WTC11 (cell line): ENCODE results near the gene RFX8. TPM values are rescaled to one million over a fixed set of nuclear protein-coding genes. Genes with fewer than 3 reads are reported as not detected.

ENCODE experiments used
- ATAC-seq: fragments of 200-7000 bp; cut with Tn5 transposase; 2 replicates; pipeline ENCODE4 v1.10.0; 2021; ENCODE audit warnings: mild to moderate bottlenecking, moderate library complexity
- CTCF ChIA-PET: fragments of 300-600 bp; sonication (Branson Sonifier 250); formaldehyde crosslinking; loops from one replicate; lab custom pipeline; 2021; ENCODE audit warnings: antibody characterized with exemption; lab: Charles Lee
- POLR2A ChIA-PET: fragments of 350-600 bp; sonication (Branson Sonifier 250); formaldehyde crosslinking; loops from one replicate; lab custom pipeline; 2021; ENCODE audit warnings: antibody characterized with exemption; lab: Charles Lee
- DNase-seq: peaks from one replicate; pipeline ENCODE4 v3.0.0; 2021; ENCODE audit warnings: low spot score
- H3K27ac Mint-ChIP-seq: 2 replicates; pipeline ENCODE4 v1.8.0; 2021; ENCODE audit warnings: mixed read lengths
- H3K27me3 Mint-ChIP-seq: 2 replicates; pipeline ENCODE4 v1.8.0; 2021; ENCODE audit warnings: low read depth, mild to moderate bottlenecking, moderate library complexity, mixed read lengths
- H3K36me3 Mint-ChIP-seq: 2 replicates; pipeline ENCODE4 v1.8.0; 2021; ENCODE audit warnings: mixed read lengths
- H3K4me1 Mint-ChIP-seq: 2 replicates; pipeline ENCODE4 v1.8.0; 2022; ENCODE audit warnings: mixed read lengths
- H3K4me3 Mint-ChIP-seq: 2 replicates; pipeline ENCODE4 v1.8.0; 2021; ENCODE audit warnings: mild to moderate bottlenecking, moderate library complexity, mixed read lengths
- H3K9me3 Mint-ChIP-seq: 2 replicates; pipeline ENCODE4 v1.8.0; 2021; ENCODE audit warnings: mixed read lengths
- CREB1 ChIP-seq: sonication (generic); formaldehyde crosslinking; IDR thresholded peaks from 2 replicates; pipeline ENCODE4 v1.8.0; 2023; ENCODE audit warnings: mild to moderate bottlenecking, missing genetic modification reagents
- FOXJ3 ChIP-seq: sonication (generic); formaldehyde crosslinking; IDR thresholded peaks from 2 replicates; pipeline ENCODE4 v1.9.0; 2021; ENCODE audit warnings: missing genetic modification reagents, mild to moderate bottlenecking, borderline replicate concordance
- GABPB1 ChIP-seq: sonication (generic); formaldehyde crosslinking; IDR thresholded peaks from 2 replicates; pipeline ENCODE4 v1.8.1; 2023; ENCODE audit warnings: mild to moderate bottlenecking, missing genetic modification reagents
- KAT7 ChIP-seq: sonication (generic); formaldehyde crosslinking; IDR thresholded peaks from 2 replicates; pipeline ENCODE4 v1.8.1; 2023; ENCODE audit warnings: missing genetic modification reagents, mild to moderate bottlenecking, borderline replicate concordance
- NFYB ChIP-seq: sonication (generic); formaldehyde crosslinking; conservative IDR thresholded peaks from 2 replicates; pipeline ENCODE4 v1.8.0; 2022; ENCODE audit warnings: low read depth, missing genetic modification reagents
- NR1H2 ChIP-seq: sonication (generic); formaldehyde crosslinking; IDR thresholded peaks from 2 replicates; pipeline ENCODE4 v1.9.0; 2021; ENCODE audit warnings: mild to moderate bottlenecking, moderate library complexity, missing genetic modification reagents
- NR3C1 ChIP-seq: sonication (generic); formaldehyde crosslinking; conservative IDR thresholded peaks from 2 replicates; pipeline ENCODE4 v1.8.1; 2023; ENCODE audit warnings: low read depth, mild to moderate bottlenecking, missing genetic modification reagents
- OVOL2 ChIP-seq: fragments of 250-450 bp; sonication (Bioruptor Pico); IDR thresholded peaks from 2 replicates; pipeline ENCODE4 v1.9.0; 2021; ENCODE audit warnings: mild to moderate bottlenecking, borderline replicate concordance
- PRRX2 ChIP-seq: fragments of 250-450 bp; sonication (Bioruptor Pico); IDR thresholded peaks from 2 replicates; pipeline ENCODE4 v1.8.0; 2021; ENCODE audit warnings: mild to moderate bottlenecking
- RELA ChIP-seq: sonication (generic); formaldehyde crosslinking; IDR thresholded peaks from 2 replicates; pipeline ENCODE4 v1.8.1; 2022; ENCODE audit warnings: missing genetic modification reagents, mild to moderate bottlenecking, borderline replicate concordance
- TCF7 ChIP-seq: sonication (generic); formaldehyde crosslinking; IDR thresholded peaks from 2 replicates; pipeline ENCODE4 v1.8.0; 2022; ENCODE audit warnings: mild to moderate bottlenecking, low read depth, missing genetic modification reagents, moderate library complexity
- TEAD4 ChIP-seq: sonication (generic); formaldehyde crosslinking; IDR thresholded peaks from 2 replicates; pipeline ENCODE4 v1.8.0; 2022; ENCODE audit warnings: mild to moderate bottlenecking, missing genetic modification reagents
- ZNF138 ChIP-seq: sonication (generic); formaldehyde crosslinking; conservative IDR thresholded peaks from 2 replicates; pipeline ENCODE4 v1.8.1; 2022; ENCODE audit warnings: mild to moderate bottlenecking, moderate library complexity, missing genetic modification reagents
- ZNF416 ChIP-seq: fragments of 250-450 bp; sonication (Bioruptor Pico); IDR thresholded peaks from 2 replicates; pipeline ENCODE4 v1.9.0; 2021; ENCODE audit warnings: mild to moderate bottlenecking, inconsistent platforms
- total RNA-seq: library from RNA; stranded (reverse); gene quantifications from 3 replicates; pipeline ENCODE4 v1.2.3, GENCODE V29; 2021
- TF ChIP-seq, protein P1 (sequence below): sonication (generic); formaldehyde crosslinking; conservative IDR thresholded peaks from 2 replicates; pipeline ENCODE4 v1.8.1; 2023; ENCODE audit warnings: mild to moderate bottlenecking, low read depth, missing genetic modification reagents, moderate library complexity
- TF ChIP-seq, protein P2 (sequence below): sonication (generic); formaldehyde crosslinking; IDR thresholded peaks from 2 replicates; pipeline ENCODE4 v1.8.1; 2022; ENCODE audit warnings: missing genetic modification reagents, borderline replicate concordance
- TF ChIP-seq, protein P3 (sequence below): sonication (generic); formaldehyde crosslinking; IDR thresholded peaks from 2 replicates; pipeline ENCODE4 v1.8.1; 2022; ENCODE audit warnings: mild to moderate bottlenecking, moderate library complexity, missing genetic modification reagents
- TF ChIP-seq, protein P4 (sequence below): sonication (generic); formaldehyde crosslinking; conservative IDR thresholded peaks from 2 replicates; pipeline ENCODE4 v1.8.1; 2022; ENCODE audit warnings: mild to moderate bottlenecking, missing genetic modification reagents
- TF ChIP-seq, protein P5 (sequence below): sonication (generic); formaldehyde crosslinking; IDR thresholded peaks from 2 replicates; pipeline ENCODE4 v1.8.1; 2023; ENCODE audit warnings: mild to moderate bottlenecking, missing genetic modification reagents
- TF ChIP-seq, protein P6 (sequence below): sonication (generic); formaldehyde crosslinking; IDR thresholded peaks from 2 replicates; pipeline ENCODE4 v1.8.1; 2022; ENCODE audit warnings: low read depth, mild to moderate bottlenecking, moderate library complexity, missing genetic modification reagents, borderline replicate concordance
- TF ChIP-seq, protein P7 (sequence below): sonication (generic); formaldehyde crosslinking; IDR thresholded peaks from 2 replicates; pipeline ENCODE4 v1.8.0; 2022; ENCODE audit warnings: mild to moderate bottlenecking, missing genetic modification reagents

RFX8 gene
- total RNA-seq, 1 experiment from 2014 or later = 0.28 TPM

DNA sequence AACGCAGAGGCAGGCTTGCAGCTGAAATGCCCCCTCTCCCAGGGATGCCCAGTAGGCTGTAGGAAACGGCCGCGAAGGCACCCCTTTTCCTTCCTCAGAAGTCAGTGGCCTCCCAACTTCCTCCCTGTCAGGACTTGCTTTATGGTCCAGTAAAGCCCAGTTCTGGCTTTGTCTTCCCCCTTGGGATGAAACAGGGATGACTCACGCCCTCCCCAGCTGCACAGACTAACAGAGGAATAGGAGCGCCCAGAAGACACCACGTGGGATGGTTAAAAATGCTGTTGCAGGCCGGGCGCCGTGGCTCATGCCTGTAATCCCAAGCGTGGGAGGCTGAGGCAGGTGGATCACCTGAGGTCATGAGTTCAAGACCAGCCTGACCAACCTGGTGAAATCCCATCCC lies 94.5 kb downstream of the RFX8 start:
- Mint-ChIP-seq H3K9me3 (no peaks in the 10 kb centered on the region), H3K27me3 (peaks cover 9% of the 10 kb centered on the region), H3K27ac (no peak overlapping the region), H3K36me3 (no peaks in the 10 kb centered on the region), H3K4me1 (peaks cover 14% of the 10 kb centered on the region), H3K4me3 (no peak overlapping the region)
- ChIA-PET CTCF (interaction anchor here (0.6 to 1.3 kb wide), 2 partner anchors 38 to 39 kb away, joined by 3 read pairs; no protein-coding TSS in a partner anchor), POLR2A (no interaction called here)
- ATAC-seq (no peak), DNase-seq (no peak)
- no peak for TF ChIP-seq FOXJ3 (CRISPR knock-in tag)
- TF ChIP-seq, protein P1, sequence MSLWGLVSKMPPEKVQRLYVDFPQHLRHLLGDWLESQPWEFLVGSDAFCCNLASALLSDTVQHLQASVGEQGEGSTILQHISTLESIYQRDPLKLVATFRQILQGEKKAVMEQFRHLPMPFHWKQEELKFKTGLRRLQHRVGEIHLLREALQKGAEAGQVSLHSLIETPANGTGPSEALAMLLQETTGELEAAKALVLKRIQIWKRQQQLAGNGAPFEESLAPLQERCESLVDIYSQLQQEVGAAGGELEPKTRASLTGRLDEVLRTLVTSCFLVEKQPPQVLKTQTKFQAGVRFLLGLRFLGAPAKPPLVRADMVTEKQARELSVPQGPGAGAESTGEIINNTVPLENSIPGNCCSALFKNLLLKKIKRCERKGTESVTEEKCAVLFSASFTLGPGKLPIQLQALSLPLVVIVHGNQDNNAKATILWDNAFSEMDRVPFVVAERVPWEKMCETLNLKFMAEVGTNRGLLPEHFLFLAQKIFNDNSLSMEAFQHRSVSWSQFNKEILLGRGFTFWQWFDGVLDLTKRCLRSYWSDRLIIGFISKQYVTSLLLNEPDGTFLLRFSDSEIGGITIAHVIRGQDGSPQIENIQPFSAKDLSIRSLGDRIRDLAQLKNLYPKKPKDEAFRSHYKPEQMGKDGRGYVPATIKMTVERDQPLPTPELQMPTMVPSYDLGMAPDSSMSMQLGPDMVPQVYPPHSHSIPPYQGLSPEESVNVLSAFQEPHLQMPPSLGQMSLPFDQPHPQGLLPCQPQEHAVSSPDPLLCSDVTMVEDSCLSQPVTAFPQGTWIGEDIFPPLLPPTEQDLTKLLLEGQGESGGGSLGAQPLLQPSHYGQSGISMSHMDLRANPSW (CRISPR knock-in tag) = no peak
- TF ChIP-seq, protein P2, sequence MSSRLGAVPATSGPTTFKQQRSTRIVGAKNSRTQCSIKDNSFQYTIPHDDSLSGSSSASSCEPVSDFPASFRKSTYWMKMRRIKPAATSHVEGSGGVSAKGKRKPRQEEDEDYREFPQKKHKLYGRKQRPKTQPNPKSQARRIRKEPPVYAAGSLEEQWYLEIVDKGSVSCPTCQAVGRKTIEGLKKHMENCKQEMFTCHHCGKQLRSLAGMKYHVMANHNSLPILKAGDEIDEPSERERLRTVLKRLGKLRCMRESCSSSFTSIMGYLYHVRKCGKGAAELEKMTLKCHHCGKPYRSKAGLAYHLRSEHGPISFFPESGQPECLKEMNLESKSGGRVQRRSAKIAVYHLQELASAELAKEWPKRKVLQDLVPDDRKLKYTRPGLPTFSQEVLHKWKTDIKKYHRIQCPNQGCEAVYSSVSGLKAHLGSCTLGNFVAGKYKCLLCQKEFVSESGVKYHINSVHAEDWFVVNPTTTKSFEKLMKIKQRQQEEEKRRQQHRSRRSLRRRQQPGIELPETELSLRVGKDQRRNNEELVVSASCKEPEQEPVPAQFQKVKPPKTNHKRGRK (CRISPR knock-in tag) = no peak
- TF ChIP-seq, protein P3, sequence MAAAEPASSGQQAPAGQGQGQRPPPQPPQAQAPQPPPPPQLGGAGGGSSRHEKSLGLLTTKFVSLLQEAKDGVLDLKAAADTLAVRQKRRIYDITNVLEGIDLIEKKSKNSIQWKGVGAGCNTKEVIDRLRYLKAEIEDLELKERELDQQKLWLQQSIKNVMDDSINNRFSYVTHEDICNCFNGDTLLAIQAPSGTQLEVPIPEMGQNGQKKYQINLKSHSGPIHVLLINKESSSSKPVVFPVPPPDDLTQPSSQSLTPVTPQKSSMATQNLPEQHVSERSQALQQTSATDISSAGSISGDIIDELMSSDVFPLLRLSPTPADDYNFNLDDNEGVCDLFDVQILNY (CRISPR knock-in tag) = no peak
- no peak for TF ChIP-seq KAT7 (CRISPR knock-in tag)
- TF ChIP-seq CREB1 (CRISPR knock-in tag) = no peak
- TF ChIP-seq TEAD4 (CRISPR knock-in tag) = no peak

DNA sequence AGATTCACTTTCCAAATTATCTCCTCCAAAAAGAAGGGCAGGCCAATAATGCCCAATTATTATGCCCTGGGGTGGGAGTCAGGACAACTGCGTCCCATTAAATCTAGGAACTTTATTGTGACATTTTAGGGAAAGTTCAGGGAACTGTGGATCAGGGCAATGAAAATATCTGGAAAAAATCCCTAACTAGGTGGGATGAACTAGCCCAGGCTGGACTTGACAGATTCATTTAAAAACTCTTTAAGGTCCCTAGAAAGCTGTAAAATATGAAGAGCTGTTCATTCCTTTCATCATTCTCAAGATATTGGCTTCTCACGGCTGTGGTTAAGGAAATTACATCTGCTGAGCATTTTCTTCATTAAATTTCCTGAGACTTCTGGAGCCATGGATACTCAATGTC lies 95.8 kb downstream of the RFX8 start:
- peaks cover 13% of the 10 kb centered on the region for H3K4me1 Mint-ChIP-seq
- no peak overlapping the region for H3K4me3 Mint-ChIP-seq
- CTCF ChIA-PET = interaction anchor here (1.0 kb wide), 1 partner anchor 8 kb away, joined by 3 read pairs; the partner anchor contains the start of gene CREG2
- ATAC-seq (no peak), DNase-seq (no peak)
- POLR2A ChIA-PET = no interaction called here
- H3K27me3 Mint-ChIP-seq = peaks cover under 1% of the 10 kb centered on the region
- H3K36me3 Mint-ChIP-seq = no peaks in the 10 kb centered on the region
- no peak overlapping the region for H3K27ac Mint-ChIP-seq
- H3K9me3 Mint-ChIP-seq = no peaks in the 10 kb centered on the region
- TF ChIP-seq RELA (CRISPR knock-in tag) (no peak), NFYB (CRISPR knock-in tag) (no peak), NR3C1 (CRISPR knock-in tag) (no peak), PRRX2 (CRISPR knock-in tag) (no peak), TCF7 (CRISPR knock-in tag) (no peak), ZNF138 (no peak), NR1H2 (CRISPR knock-in tag) (no peak), ZNF416 (CRISPR knock-in tag) (no peak), OVOL2 (CRISPR knock-in tag) (no peak), FOXJ3 (CRISPR knock-in tag) (no peak), GABPB1 (CRISPR knock-in tag) (no peak)
- TF ChIP-seq, protein P4, sequence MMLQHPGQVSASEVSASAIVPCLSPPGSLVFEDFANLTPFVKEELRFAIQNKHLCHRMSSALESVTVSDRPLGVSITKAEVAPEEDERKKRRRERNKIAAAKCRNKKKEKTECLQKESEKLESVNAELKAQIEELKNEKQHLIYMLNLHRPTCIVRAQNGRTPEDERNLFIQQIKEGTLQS (CRISPR knock-in tag) = no peak
- TF ChIP-seq, protein P5, sequence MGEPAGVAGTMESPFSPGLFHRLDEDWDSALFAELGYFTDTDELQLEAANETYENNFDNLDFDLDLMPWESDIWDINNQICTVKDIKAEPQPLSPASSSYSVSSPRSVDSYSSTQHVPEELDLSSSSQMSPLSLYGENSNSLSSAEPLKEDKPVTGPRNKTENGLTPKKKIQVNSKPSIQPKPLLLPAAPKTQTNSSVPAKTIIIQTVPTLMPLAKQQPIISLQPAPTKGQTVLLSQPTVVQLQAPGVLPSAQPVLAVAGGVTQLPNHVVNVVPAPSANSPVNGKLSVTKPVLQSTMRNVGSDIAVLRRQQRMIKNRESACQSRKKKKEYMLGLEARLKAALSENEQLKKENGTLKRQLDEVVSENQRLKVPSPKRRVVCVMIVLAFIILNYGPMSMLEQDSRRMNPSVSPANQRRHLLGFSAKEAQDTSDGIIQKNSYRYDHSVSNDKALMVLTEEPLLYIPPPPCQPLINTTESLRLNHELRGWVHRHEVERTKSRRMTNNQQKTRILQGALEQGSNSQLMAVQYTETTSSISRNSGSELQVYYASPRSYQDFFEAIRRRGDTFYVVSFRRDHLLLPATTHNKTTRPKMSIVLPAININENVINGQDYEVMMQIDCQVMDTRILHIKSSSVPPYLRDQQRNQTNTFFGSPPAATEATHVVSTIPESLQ (CRISPR knock-in tag) = no peak
- TF ChIP-seq, protein P6, sequence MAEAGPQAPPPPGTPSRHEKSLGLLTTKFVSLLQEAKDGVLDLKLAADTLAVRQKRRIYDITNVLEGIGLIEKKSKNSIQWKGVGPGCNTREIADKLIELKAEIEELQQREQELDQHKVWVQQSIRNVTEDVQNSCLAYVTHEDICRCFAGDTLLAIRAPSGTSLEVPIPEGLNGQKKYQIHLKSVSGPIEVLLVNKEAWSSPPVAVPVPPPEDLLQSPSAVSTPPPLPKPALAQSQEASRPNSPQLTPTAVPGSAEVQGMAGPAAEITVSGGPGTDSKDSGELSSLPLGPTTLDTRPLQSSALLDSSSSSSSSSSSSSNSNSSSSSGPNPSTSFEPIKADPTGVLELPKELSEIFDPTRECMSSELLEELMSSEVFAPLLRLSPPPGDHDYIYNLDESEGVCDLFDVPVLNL (CRISPR knock-in tag) = no peak
- TF ChIP-seq, protein P7, sequence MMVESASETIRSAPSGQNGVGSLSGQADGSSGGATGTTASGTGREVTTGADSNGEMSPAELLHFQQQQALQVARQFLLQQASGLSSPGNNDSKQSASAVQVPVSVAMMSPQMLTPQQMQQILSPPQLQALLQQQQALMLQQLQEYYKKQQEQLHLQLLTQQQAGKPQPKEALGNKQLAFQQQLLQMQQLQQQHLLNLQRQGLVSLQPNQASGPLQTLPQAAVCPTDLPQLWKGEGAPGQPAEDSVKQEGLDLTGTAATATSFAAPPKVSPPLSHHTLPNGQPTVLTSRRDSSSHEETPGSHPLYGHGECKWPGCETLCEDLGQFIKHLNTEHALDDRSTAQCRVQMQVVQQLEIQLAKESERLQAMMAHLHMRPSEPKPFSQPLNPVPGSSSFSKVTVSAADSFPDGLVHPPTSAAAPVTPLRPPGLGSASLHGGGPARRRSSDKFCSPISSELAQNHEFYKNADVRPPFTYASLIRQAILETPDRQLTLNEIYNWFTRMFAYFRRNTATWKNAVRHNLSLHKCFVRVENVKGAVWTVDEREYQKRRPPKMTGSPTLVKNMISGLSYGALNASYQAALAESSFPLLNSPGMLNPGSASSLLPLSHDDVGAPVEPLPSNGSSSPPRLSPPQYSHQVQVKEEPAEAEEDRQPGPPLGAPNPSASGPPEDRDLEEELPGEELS = no peak
